H1 (cell line): ENCODE results near the gene TPT1.

Experiments used
- CTCF ChIP-seq, 3 experiments: IDR thresholded peaks; 1 replicate in 2 of 3; 2 replicates in 1 of 3; pipeline versions ENCODE4 v1.5.1 to v1.6.1; 2011; ENCODE audit warnings: low read length in 3 of 3, mild to moderate bottlenecking in 3 of 3, inconsistent platforms in 2 of 3, low read depth in 1 of 3, moderate library complexity in 1 of 3; ENCODE audit not compliant: insufficient read depth in 1 of 3; ENCODE audit errors: control extremely low read depth in 1 of 3
- EP300 ChIP-seq, 2 experiments: IDR thresholded peaks; 1 replicate in 1 of 2; 2 replicates in 1 of 2; pipeline ENCODE4 v1.6.1; 2011 to 2012; ENCODE audit warnings: low read depth in 2 of 2, low read length in 2 of 2, mild to moderate bottlenecking in 2 of 2, borderline replicate concordance in 1 of 2, inconsistent platforms in 1 of 2, moderate library complexity in 1 of 2
- HDAC6 ChIP-seq: IDR thresholded peaks from one replicate; pipeline ENCODE4 v1.7.1; 2012; ENCODE audit warnings: low read depth, mild to moderate bottlenecking, inconsistent platforms, low read length, moderate library complexity
- JUND ChIP-seq: IDR thresholded peaks from 2 replicates; pipeline ENCODE4 v1.6.1; 2011; ENCODE audit warnings: mild to moderate bottlenecking, improper control_type of control experiment, low read length
- MAX ChIP-seq: IDR thresholded peaks from 2 replicates; pipeline ENCODE4 v1.6.1; 2012; ENCODE audit warnings: inconsistent platforms
- NRF1 ChIP-seq: IDR thresholded peaks from 2 replicates; pipeline ENCODE4 v1.6.1; 2011; ENCODE audit warnings: mild to moderate bottlenecking, low read depth, low read length, improper control_type of control experiment
- POLR2A ChIP-seq, 2 experiments: IDR thresholded peaks; 1 replicate in 1 of 2; 2 replicates in 1 of 2; pipeline ENCODE4 v1.6.1; 2011; ENCODE audit warnings: low read depth in 2 of 2, low read length in 2 of 2, mild to moderate bottlenecking in 2 of 2; ENCODE audit errors: control extremely low read depth in 1 of 2
- POLR2AphosphoS5 ChIP-seq: IDR thresholded peaks from 2 replicates; pipeline ENCODE4 v1.6.1; 2011; ENCODE audit warnings: low read depth, low read length
- TAF1 ChIP-seq: IDR thresholded peaks from 2 replicates; pipeline ENCODE4 v1.6.1; 2011; ENCODE audit warnings: mild to moderate bottlenecking, low read depth, low read length
- TCF12 ChIP-seq: IDR thresholded peaks from 2 replicates; pipeline ENCODE4 v1.6.1; 2011; ENCODE audit warnings: low read depth, mild to moderate bottlenecking, low read length
- TEAD4 ChIP-seq: IDR thresholded peaks from 2 replicates; pipeline ENCODE4 v1.6.1; 2012; ENCODE audit warnings: low read depth, low read length, inconsistent platforms, mixed read lengths

- TF ChIP-seq CTCF (IDR thresholded peaks at IDR 0.05; ENCODE audit: control extremely low read depth in 1 of 3, insufficient read depth in 1 of 3, low read depth in 1 of 3, low read length in 3 of 3) (no peak), TAF1 (no peak), POLR2A (IDR thresholded peaks at IDR 0.05; ENCODE audit: control extremely low read depth in 1 of 2, low read depth in 2 of 2, low read length in 2 of 2) (peak; percentile 66 to 70), MAX (no peak), NRF1 (no peak), TCF12 (no peak), JUND (no peak), HDAC6 (no peak), EP300 (IDR thresholded peaks at IDR 0.05; ENCODE audit: borderline replicate concordance in 1 of 2, low read depth in 2 of 2, low read length in 2 of 2) (no peak), TEAD4 (no peak), POLR2AphosphoS5 (peak; percentile 80)
Observed at GRCh38 chr13:45335397-45336024, 5.5 kb downstream of the TPT1 start.
